C4-2B (cell line): Measurements from ENCODE around the gene MCOLN1.

Experiments used
- H3K27ac ChIP-seq: fragments of 450-650 bp; 2 replicates; pipeline ENCODE4 v1.5.1; 2017
- CTCF ChIP-seq: fragments of 450-650 bp; conservative IDR thresholded peaks from 2 replicates; pipeline ENCODE4 v1.5.1; 2017; ENCODE audit warnings: mild to moderate bottlenecking
- ZFX ChIP-seq: fragments of 450-650 bp; IDR thresholded peaks from 2 replicates; pipeline ENCODE4 v1.6.1; 2017

MCOLN1 gene

GRCh38 chr19:7522072-7522922 lies at the start of gene MCOLN1:
MCOLN1 (plus strand) TSS chr19:7522624; CDS start chr19:7522751, 127 bp downstream.
- TF ChIP-seq ZFX (no peak), CTCF (no peak)
- H3K27ac ChIP-seq = peak within 1 kb of the TSS; percentile 47

GRCh38 chr19:7475665-7476064 lies 46.8 kb upstream of the MCOLN1 start:
- TF ChIP-seq ZFX (no peak), CTCF (no peak)

GRCh38 chr19:7476241-7476640 lies 46.2 kb upstream of the MCOLN1 start:
- no peak for TF ChIP-seq CTCF
- no peak for TF ChIP-seq ZFX
- no peak overlapping the region for H3K27ac ChIP-seq

More at GRCh38 chr19:7475665-7476064, 46.8 kb upstream of the MCOLN1 start:
- no peak overlapping the region for H3K27ac ChIP-seq

GRCh38 chr19:7476777-7477494 lies 45.5 kb upstream of the MCOLN1 start:
- H3K27ac ChIP-seq = no peak overlapping the region
- TF ChIP-seq CTCF (no peak), ZFX (no peak)

GRCh38 chr19:7477758-7478157 lies 44.7 kb upstream of the MCOLN1 start:
- TF ChIP-seq CTCF (no peak), ZFX (no peak)
- no peak overlapping the region for H3K27ac ChIP-seq

- TF ChIP-seq CTCF (no peak), ZFX (no peak)
- H3K27ac ChIP-seq = no peak overlapping the region
Observed at GRCh38 chr19:7478173-7478842, 44.1 kb upstream of the MCOLN1 start.
